CD4-positive, alpha-beta T cell treated with Interleukin-17A for 1 hour (primary cell): ENCODE data around the gene CACNA1G.

Experiments
- DNase-seq: peaks from one replicate; pipeline ENCODE4 v3.0.0-alpha.2; 2020

The CACNA1G gene

DNA sequence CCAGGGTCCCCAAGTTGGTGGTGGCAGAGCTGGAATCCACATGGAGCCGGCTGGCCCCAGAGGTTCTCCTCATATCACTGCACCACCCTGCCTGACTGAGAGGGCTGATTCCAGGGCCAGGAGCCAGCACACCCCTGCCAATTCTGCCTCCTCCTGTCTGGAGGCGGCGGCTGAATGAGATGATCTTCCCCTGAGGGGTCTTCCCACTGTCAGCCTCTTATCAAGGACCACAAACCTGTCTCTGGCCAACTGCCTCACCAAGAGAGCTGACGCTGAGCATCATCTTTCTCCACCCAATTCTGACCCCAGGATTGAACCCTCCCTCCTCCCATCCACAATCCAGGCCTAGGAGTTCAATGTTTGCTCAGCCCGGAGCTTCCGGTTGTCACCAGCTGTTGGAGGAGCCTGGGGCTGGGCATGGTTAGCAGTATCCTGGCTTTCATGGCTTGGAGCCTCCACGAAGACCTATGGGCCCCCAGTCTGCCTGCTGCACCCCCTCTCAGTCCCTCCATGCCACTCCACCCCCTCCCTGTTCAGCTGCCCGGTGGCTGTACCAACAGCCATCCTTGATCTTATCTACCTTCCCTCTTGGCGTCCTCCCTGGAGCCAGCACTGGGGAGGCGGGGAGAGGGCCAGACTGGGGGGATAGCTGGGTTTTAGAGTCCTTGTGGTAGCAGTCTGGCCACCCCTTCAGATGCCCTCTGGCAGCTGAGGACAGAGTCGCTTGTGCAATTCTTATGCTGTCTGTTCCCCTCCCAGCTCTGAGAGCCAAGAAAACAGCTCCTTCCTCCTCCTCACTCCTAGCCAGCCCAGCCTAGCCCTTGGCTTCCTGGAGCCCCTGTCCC, 99.7 kb downstream of the CACNA1G start:
- no peak for DNase-seq

DNA sequence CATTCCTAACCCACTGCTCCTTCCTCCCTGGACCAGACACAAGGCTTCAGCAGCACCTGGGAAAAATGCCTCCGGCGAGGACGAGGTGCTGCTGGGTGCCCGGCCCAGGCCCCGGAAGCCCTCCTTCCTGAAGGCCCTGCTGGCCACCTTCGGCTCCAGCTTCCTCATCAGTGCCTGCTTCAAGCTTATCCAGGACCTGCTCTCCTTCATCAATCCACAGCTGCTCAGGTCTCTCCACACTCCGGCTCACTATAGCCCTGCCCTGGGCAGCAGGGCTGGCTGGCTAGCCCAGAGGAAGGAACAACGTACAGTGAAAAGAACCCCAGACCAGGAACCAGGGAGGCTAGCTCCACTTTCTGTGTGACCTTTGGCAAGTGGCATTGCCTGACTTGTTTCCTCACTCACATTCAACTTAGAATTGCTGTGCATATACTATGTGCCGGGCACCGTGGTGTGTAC, 100.4 kb downstream of the CACNA1G start:
- DNase-seq: no peak

DNA sequence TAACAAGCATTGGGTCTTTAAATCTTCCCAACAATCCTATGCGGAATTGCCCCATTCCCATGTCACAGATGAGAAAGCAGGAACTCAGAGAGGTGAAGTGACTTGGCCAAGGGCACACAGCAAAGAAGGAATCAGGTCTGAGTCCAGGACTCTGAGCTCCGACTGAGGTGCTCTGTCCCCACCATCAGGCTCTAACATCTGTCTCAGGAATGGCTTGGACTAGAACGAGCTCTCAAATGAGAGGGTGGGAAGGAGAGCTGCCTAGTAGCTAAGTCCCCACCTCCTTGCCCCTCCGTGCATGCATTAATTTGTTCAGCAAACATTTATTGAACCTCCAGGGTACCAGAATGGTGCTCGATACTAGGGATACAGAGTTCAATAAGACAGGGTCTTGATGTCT, 100.8 kb downstream of the CACNA1G start:
- no peak for DNase-seq

DNA sequence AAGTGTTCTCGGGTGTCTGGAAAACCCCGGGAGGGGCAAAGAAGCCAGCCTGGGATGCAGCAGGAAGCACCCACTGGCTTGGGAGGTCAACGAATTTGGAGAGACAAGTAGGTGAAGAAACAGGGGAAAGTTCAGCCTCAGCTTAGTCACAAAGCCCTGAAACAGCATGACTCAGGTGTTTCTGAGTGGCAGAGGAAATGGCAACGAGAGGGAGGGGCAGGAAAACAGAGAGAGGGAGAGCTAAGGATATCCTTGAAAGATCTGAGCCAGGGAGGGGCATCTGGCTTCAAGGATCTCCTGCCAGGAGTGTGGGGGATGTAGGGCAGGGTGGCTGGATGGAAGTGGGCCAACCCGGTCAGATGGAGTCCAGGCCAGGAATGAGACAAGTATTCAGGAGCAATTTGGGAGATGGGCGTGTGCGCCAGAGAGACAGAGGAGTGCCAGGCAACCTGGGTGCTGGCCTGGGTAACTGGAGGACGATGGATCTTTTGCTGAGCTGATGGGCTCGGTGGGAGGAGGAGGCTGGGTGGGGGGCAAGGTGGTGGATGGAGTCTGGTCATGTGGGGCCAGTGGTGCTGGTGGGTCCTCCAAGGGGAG, 101.4 kb downstream of the CACNA1G start:
- no peak for DNase-seq

DNA sequence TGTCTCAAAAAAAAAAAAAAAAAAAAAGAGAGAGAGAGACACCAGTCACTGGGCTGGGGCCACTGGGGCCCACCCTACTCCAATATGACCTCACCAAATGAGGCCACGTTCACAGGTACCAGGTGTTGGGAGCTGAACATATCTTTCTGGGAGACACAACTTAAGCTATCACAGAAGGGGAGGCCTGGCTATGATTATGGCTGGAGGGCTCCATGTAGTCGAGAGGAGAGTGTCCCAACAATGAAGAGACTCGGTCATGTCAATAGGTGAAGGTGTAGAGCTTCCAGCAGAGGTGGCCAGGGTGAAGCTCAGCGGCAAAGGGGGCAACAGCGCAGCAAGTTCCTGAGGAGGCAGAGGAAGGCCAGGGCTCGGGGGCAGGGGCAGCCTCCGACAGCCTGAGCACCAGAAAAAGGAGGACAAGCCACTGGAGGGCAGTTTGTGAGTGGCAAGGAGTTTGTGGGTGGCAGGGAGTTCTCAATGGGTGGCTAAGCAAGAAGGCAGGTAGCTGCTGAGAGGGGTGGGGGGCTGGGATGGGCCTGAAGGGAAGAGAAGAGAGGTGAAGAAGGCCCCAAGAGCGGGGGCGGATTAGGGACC, 102.2 kb downstream of the CACNA1G start:
- DNase-seq: no peak

DNA sequence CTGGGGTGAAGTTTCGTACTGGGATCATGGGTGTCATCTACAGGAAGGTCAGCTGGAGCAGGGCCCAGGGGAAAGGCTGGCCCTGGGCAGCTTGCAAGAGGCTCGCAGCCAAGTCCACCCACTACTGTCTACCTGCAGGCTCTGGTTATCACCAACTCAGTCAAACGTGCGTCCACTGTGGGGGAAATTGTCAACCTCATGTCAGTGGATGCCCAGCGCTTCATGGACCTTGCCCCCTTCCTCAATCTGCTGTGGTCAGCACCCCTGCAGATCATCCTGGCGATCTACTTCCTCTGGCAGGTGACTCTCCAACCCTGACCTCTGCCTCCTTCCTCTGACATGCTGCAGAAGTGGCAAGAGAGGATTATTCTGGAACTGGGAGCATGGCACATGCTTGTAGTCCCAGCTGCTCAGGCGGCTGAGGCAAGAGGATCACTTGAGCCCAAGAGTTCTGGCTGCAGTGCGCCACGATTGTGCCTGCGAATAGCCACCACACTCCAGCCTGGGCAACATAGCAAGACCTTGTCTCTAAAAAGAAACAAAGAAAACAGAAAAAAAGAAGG, 103.4 kb downstream of the CACNA1G start:
- no peak for DNase-seq

- DNase-seq: no peak
Measured at GRCh38 chr17:50664788-50665458, 104.4 kb downstream of the CACNA1G start.

- no peak for DNase-seq
Measured at GRCh38 chr17:50665838-50666237, 105.3 kb downstream of the CACNA1G start.

- no peak for DNase-seq
Measured at GRCh38 chr17:50666316-50666715, 105.8 kb downstream of the CACNA1G start.

GRCh38 chr17:50667259-50668024, 106.9 kb downstream of the CACNA1G start:
- DNase-seq: no peak

- no peak for DNase-seq
Measured at GRCh38 chr17:50668025-50668837, 107.7 kb downstream of the CACNA1G start.

DNA sequence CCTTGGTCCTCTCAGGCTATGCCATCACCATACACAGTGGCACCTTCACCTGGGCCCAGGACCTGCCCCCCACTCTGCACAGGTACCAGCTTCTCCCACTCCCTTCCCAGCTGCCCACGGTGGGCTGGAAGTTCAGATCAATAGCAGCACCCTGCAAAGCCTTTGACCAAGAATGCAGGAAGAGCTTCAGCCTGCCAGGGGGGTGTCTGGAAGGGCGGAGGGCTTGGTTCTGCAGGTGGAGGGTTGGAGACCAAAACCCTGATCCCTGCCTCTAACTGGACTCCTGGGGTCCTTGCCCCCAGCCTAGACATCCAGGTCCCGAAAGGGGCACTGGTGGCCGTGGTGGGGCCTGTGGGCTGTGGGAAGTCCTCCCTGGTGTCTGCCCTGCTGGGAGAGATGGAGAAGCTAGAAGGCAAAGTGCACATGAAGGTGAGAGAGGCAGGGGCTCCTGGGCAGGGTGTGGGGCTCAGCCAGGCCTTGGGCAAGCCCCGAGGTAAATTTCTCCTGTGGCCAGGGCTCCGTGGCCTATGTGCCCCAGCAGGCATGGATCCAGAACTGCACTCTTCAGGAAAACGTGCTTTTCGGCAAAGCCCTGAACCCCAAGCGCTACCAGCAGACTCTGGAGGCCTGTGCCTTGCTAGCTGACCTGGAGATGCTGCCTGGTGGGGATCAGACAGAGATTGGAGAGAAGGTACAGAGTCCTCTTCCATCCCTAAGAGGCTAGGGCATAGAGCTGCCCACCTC, 108.5 kb downstream of the CACNA1G start:
- DNase-seq: no peak

DNA sequence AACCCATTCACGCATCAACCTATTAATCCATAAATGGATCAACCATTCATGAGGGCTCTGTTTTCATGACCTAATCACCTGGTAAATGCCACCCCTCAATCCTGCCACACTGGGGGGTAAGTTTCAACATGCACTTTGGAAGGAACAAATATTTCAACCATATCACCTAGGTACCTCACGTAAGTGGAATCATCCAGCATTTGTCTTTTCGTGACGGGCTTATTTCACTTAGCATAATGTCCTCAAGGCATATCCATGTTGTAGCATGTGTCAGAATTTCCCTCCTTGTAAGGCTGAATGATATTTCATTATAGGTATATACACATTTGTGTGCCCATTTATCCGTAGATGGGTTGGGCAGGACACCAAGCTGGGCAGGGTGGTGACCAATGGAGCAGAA, 111.6 kb downstream of the CACNA1G start:
- no peak for DNase-seq

DNA sequence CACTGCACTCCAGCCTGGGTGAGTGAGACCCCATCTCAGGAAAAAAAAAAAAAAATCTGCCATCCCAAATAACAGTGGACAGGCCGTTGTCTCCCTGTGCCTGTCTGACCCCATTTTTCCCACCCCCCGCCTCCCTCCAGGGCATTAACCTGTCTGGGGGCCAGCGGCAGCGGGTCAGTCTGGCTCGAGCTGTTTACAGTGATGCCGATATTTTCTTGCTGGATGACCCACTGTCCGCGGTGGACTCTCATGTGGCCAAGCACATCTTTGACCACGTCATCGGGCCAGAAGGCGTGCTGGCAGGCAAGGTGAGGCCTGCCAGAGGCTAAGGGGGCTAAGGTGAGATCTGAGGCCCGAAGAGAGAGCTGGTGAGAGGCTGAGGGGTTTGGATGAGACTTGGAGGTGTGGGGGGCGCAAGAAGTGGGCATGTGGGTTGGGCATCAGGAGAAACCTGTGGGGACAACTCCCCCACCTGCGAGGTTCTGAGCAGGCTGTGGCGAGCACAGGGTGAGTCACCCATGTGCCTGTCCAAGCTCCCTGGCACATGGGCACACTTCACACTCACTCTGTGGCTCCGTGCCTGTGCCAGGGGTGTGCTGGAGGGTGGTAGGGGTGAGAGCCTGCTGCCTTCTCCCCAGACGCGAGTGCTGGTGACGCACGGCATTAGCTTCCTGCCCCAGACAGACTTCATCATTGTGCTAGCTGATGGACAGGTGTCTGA, 112.5 kb downstream of the CACNA1G start:
- no peak for DNase-seq

- DNase-seq: no peak
Measured at GRCh38 chr17:50675190-50675589, 114.7 kb downstream of the CACNA1G start.

DNA sequence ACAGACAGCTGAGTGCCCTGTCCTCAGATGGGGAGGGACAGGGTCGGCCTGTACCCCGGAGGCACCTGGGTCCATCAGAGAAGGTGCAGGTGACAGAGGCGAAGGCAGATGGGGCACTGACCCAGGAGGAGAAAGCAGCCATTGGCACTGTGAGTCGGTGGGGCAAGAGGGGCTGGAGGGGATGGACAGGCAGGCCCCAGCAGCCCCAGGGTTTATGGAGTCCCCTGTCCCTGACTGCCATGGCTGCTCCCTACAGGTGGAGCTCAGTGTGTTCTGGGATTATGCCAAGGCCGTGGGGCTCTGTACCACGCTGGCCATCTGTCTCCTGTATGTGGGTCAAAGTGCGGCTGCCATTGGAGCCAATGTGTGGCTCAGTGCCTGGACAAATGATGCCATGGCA, 115.1 kb downstream of the CACNA1G start:
- DNase-seq: no peak

GRCh38 chr17:50676065-50676975, 115.8 kb downstream of the CACNA1G start:
- DNase-seq: no peak
